ENCODE results near the gene SLC12A3.

DNA sequence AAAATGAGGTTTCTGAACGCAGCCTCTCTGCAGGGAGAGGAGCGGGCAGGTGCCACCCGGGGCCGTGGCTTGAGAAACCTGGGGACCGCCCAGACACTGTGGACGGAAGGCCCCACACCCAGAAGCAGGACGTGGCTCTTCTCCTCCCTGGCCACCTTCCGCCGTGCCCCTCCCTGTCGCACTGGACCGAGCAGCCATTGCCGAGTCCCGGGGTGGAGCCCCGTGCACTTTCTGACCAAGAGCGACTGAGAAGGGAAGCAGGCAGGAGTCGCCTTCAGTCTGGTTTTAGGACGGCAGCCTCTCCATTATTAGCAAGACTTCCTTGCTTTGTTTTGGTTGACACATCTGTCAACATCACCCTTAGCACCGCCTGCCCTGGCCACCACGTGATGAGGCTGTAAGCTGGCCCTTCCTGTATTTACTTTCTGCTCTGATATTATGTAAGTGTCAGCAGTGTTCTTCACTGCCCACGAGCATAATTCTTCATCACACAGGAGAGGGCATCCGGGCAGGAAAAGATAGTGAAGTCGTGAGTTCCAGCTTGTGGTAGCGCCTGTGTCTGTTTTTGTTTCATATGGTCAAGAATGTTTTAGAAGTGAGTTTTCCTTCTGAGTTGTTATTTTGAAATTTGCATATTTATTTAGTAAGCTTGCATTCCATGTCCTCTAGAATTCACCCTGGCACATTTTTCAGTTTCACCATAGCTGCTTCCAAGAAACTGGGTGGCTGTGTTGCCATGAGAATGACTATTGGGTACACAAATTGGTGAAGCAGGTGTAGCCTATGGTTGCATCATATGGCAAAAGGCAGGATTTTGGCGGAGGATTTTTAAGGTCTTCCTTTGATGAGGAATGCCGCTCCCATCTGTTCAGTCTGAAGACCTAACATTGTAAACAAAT lies 68.0 kb downstream of the SLC12A3 start:
- TF ChIP-seq, protein P1, sequence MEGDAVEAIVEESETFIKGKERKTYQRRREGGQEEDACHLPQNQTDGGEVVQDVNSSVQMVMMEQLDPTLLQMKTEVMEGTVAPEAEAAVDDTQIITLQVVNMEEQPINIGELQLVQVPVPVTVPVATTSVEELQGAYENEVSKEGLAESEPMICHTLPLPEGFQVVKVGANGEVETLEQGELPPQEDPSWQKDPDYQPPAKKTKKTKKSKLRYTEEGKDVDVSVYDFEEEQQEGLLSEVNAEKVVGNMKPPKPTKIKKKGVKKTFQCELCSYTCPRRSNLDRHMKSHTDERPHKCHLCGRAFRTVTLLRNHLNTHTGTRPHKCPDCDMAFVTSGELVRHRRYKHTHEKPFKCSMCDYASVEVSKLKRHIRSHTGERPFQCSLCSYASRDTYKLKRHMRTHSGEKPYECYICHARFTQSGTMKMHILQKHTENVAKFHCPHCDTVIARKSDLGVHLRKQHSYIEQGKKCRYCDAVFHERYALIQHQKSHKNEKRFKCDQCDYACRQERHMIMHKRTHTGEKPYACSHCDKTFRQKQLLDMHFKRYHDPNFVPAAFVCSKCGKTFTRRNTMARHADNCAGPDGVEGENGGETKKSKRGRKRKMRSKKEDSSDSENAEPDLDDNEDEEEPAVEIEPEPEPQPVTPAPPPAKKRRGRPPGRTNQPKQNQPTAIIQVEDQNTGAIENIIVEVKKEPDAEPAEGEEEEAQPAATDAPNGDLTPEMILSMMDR (IDR thresholded peaks at IDR 0.05; ENCODE audit: poor library complexity), result no peak
- no peak for TF ChIP-seq EZH2 (IDR thresholded peaks at IDR 0.05; ENCODE audit: borderline replicate concordance)

Measured in hepatocyte (in vitro differentiated cells).